GM23338 (cell line): ENCODE measurements around the gene SYT9. TPM values are rescaled to one million over a fixed set of nuclear protein-coding genes. Genes with fewer than 3 reads are reported as not detected.

Experiments used
- ATAC-seq: fragments of 200-7000 bp; cut with Tn5 transposase; 3 replicates; pipeline ENCODE4 v1.9.1; 2020
- DNase-seq: peaks from one replicate; pipeline ENCODE4 v3.0.0-alpha.2; 2015; ENCODE audit warnings: low spot score
- H2AFZ ChIP-seq: fragments of 200-600 bp; sonication (generic); 2 replicates; pipeline ENCODE4 v1.8.0; 2016; ENCODE audit warnings: antibody characterized with exemption, mild to moderate bottlenecking, moderate library complexity
- H3F3A ChIP-seq: fragments of 200-600 bp; sonication (generic); replicated peaks from 2 replicates; pipeline ENCODE4 v1.8.0; 2017; ENCODE audit warnings: antibody characterized with exemption, mixed run types, low read depth
- H3K27ac ChIP-seq: fragments of 200-600 bp; sonication (generic); 2 replicates; pipeline ENCODE4 v1.6.1; 2016; ENCODE audit warnings: low read depth
- H3K27me3 ChIP-seq: fragments of 200-600 bp; sonication (generic); 2 replicates; pipeline ENCODE4 v1.8.0; 2016; ENCODE audit warnings: mild to moderate bottlenecking, mixed run types, moderate library complexity; ENCODE audit not compliant: insufficient read depth
- H3K36me3 ChIP-seq: fragments of 200-600 bp; sonication (generic); 2 replicates; pipeline ENCODE4 v1.8.0; 2016; ENCODE audit warnings: mild to moderate bottlenecking; ENCODE audit not compliant: insufficient read depth
- H3K4me1 ChIP-seq: fragments of 200-600 bp; sonication (generic); 2 replicates; pipeline ENCODE4 v1.8.0; 2016; ENCODE audit warnings: mild to moderate bottlenecking, moderate library complexity; ENCODE audit not compliant: insufficient read depth
- H3K4me2 ChIP-seq: fragments of 200-600 bp; sonication (generic); 2 replicates; pipeline ENCODE4 v1.7.1; 2017; ENCODE audit warnings: mixed run types
- H3K4me3 ChIP-seq: fragments of 200-600 bp; sonication (generic); 2 replicates; pipeline ENCODE4 v1.6.1; 2016; ENCODE audit warnings: mixed run types
- H3K79me2 ChIP-seq: fragments of 200-600 bp; sonication (generic); replicated peaks from 2 replicates; pipeline ENCODE4 v1.8.0; 2017; ENCODE audit warnings: mild to moderate bottlenecking; ENCODE audit not compliant: insufficient read depth
- H3K9me2 ChIP-seq: fragments of 200-600 bp; sonication (generic); 2 replicates; pipeline ENCODE4 v1.8.0; 2017; ENCODE audit not compliant: insufficient read depth
- H4K20me1 ChIP-seq: fragments of 200-600 bp; sonication (generic); replicated peaks from 2 replicates; pipeline ENCODE4 v1.8.0; 2017; ENCODE audit warnings: mild to moderate bottlenecking; ENCODE audit not compliant: insufficient read depth
- H3K27ac Mint-ChIP-seq: 2 replicates; pipeline ENCODE4 v1.8.0; 2020; ENCODE audit warnings: inconsistent platforms, mild to moderate bottlenecking, moderate library complexity, mixed read lengths
- H3K27me3 Mint-ChIP-seq: 3 replicates; pipeline ENCODE4 v1.8.0; 2022; ENCODE audit warnings: low read depth, mild to moderate bottlenecking, moderate library complexity, mixed read lengths, inconsistent platforms; ENCODE audit not compliant: insufficient read depth, poor library complexity
- H3K36me3 Mint-ChIP-seq: 3 replicates; pipeline ENCODE4 v1.8.0; 2021; ENCODE audit warnings: low read depth, mild to moderate bottlenecking, inconsistent platforms, moderate library complexity, mixed read lengths
- H3K4me1 Mint-ChIP-seq: 3 replicates; pipeline ENCODE4 v1.8.0; 2020; ENCODE audit warnings: mild to moderate bottlenecking, inconsistent platforms, mixed read lengths
- H3K4me3 Mint-ChIP-seq: 3 replicates; pipeline ENCODE4 v1.8.0; 2021; ENCODE audit warnings: moderate library complexity, mild to moderate bottlenecking, inconsistent platforms, mixed read lengths
- H3K9me3 Mint-ChIP-seq: 3 replicates; pipeline ENCODE4 v1.8.0; 2020; ENCODE audit warnings: moderate library complexity, mild to moderate bottlenecking, inconsistent platforms, mixed read lengths
- CREB1 ChIP-seq: fragments of 250-450 bp; sonication (Bioruptor Pico); IDR thresholded peaks from 2 replicates; pipeline ENCODE4 v1.5.0; 2020; ENCODE audit warnings: low read depth, mild to moderate bottlenecking, moderate library complexity
- EZH2 ChIP-seq: fragments of 200-600 bp; sonication (generic); IDR thresholded peaks from one replicate; pipeline ENCODE4 v1.8.0; 2017; ENCODE audit warnings: antibody characterized with exemption, mild to moderate bottlenecking, low read depth; ENCODE audit not compliant: unreplicated experiment
- JUNB ChIP-seq: IDR thresholded peaks from one replicate; pipeline ENCODE4 v1.6.1; 2016; ENCODE audit warnings: antibody characterized with exemption; ENCODE audit not compliant: unreplicated experiment
- ZNF462 ChIP-seq: fragments of 250-450 bp; sonication (Bioruptor Pico); IDR thresholded peaks from 2 replicates; pipeline ENCODE4 v1.5.0; 2020; ENCODE audit warnings: mild to moderate bottlenecking, moderate library complexity
- polyA plus RNA-seq: library from polyadenylated mRNA; unstranded; fragments of >200 nt; fragmentation: Nextera tagmentation; extraction: Ambion mirVana; gene quantifications from 2 replicates; pipeline ENCODE4 v1.2.1, GENCODE V29; 2016
- total RNA-seq: library from RNA; depleted of rRNA; stranded (reverse); fragments of >200 nt; shearing (Covaris generic); gene quantifications from 2 replicates; pipeline ENCODE4 v1.2.3, GENCODE V29; 2014
- TF ChIP-seq, protein P1 (sequence below), 2 experiments: fragments of 200-600 bp in 1 of 2; sonication (generic) in 1 of 2; conservative IDR thresholded peaks; 2 replicates each; pipeline versions ENCODE4 v1.5.1 to v1.6.1; 2016 to 2017; ENCODE audit warnings: antibody characterized with exemption in 2 of 2, low read depth in 2 of 2, mild to moderate bottlenecking in 2 of 2, moderate library complexity in 1 of 2

The SYT9 gene
- total and polyA plus RNA-seq, 2 experiments from 2014 or later = 0.91 to 2.4 TPM

DNA sequence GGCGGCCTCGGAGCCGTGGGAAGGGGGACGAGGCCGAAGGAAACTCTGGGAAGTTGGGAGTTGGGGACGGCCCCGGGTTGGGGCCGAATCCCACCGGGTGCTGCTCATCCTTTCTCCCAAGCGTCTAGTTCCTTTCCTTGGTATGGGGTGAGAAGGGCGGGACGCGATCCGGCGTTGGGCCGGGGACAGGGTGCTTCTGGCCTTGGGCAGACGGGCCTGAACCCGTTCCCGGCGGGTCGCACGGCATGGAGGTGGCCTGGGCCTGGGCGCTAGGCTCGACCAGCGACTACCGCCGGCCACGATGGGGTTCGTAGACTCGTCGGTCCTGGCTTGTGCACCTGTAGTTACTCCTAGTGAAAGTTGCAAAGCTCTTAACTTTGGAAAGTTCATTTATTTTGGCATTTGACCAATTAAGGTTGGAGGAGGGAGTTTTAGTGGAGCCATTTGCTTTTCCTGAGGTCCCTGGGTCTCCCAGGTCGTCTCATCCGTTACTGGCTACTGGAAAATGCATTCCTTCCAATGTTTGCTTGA lies 1.0 kb downstream of the SYT9 start:
- peaks cover 57% of the 10 kb centered on the region for H3K27me3 ChIP-seq
- no peak overlapping the region for H3K27ac ChIP-seq
- no peaks in the 10 kb centered on the region for H3K36me3 Mint-ChIP-seq
- H3K4me3 Mint-ChIP-seq = peak overlapping the region; percentile 85
- no peaks in the 10 kb centered on the region for H4K20me1 ChIP-seq
- H3K27ac Mint-ChIP-seq = no peak overlapping the region
- peaks cover 17% of the 10 kb centered on the region for H3K4me1 ChIP-seq
- H3K9me2 ChIP-seq = no peaks in the 10 kb centered on the region
- 0 out of 2 replicates have a peak, but pooled peaks cover 2% of the 10 kb centered on the region for H3F3A ChIP-seq
- no peaks in the 10 kb centered on the region for H3K79me2 ChIP-seq
- ATAC-seq = peak; percentile 38
- H3K4me2 ChIP-seq = peak overlapping the region; percentile 93
- peak; percentile 55 for DNase-seq
- peak overlapping the region; percentile 99 for H2AFZ ChIP-seq
- H3K36me3 ChIP-seq = no peaks in the 10 kb centered on the region
- peaks cover 36% of the 10 kb centered on the region for H3K27me3 Mint-ChIP-seq
- no peaks in the 10 kb centered on the region for H3K9me3 Mint-ChIP-seq
- H3K4me1 Mint-ChIP-seq = peaks cover 16% of the 10 kb centered on the region; the same call in 2 of the 3 replicates
- TF ChIP-seq, protein P1, sequence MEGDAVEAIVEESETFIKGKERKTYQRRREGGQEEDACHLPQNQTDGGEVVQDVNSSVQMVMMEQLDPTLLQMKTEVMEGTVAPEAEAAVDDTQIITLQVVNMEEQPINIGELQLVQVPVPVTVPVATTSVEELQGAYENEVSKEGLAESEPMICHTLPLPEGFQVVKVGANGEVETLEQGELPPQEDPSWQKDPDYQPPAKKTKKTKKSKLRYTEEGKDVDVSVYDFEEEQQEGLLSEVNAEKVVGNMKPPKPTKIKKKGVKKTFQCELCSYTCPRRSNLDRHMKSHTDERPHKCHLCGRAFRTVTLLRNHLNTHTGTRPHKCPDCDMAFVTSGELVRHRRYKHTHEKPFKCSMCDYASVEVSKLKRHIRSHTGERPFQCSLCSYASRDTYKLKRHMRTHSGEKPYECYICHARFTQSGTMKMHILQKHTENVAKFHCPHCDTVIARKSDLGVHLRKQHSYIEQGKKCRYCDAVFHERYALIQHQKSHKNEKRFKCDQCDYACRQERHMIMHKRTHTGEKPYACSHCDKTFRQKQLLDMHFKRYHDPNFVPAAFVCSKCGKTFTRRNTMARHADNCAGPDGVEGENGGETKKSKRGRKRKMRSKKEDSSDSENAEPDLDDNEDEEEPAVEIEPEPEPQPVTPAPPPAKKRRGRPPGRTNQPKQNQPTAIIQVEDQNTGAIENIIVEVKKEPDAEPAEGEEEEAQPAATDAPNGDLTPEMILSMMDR (conservative IDR thresholded peaks at IDR 0.05; ENCODE audit: low read depth in 2 of 2) = no peak
- peak; percentile 19 for TF ChIP-seq EZH2
- TF ChIP-seq JUNB = no peak
- no peak for TF ChIP-seq CREB1
- TF ChIP-seq ZNF462 = no peak
- H3K4me3 ChIP-seq = peak overlapping the region; percentile 85
